Activated CD8-positive, alpha-beta T cell treated with anti-CD3 and anti-CD28 coated beads, Interleukin-2, amount 10 ng/mL, durations not matched to agents 7 days and 5 days (primary cell): Measurements from ENCODE around the gene LTB4R. TPM values are rescaled to one million over a fixed set of nuclear protein-coding genes. Genes with fewer than 3 reads are reported as not detected.

Experiments used
- ATAC-seq: fragments of 150-1000 bp; cut with Tn5 transposase; one replicate; pipeline ENCODE4 v1.10.0; 2021; ENCODE audit warnings: moderate library complexity
- CTCF ChIA-PET: fragments of 350-600 bp; sonication (Branson Sonifier 250); formaldehyde crosslinking; loops from one replicate; lab custom pipeline; 2021; ENCODE audit warnings: antibody characterized with exemption; lab: Charles Lee
- POLR2A ChIA-PET: fragments of 350-600 bp; sonication (Branson Sonifier 250); formaldehyde crosslinking; loops from one replicate; lab custom pipeline; 2021; ENCODE audit warnings: antibody characterized with exemption; lab: Charles Lee
- DNase-seq: peaks from one replicate; pipeline ENCODE4 v3.0.0-alpha.2; 2020
- H3K27ac Mint-ChIP-seq: one replicate; pipeline ENCODE4 v1.8.0; 2021; ENCODE audit warnings: mild to moderate bottlenecking, mixed read lengths
- H3K27me3 Mint-ChIP-seq: one replicate; pipeline ENCODE4 v1.8.0; 2021; ENCODE audit warnings: low read depth, mixed read lengths
- H3K36me3 Mint-ChIP-seq: one replicate; pipeline ENCODE4 v1.8.0; 2021; ENCODE audit warnings: low read depth, mixed read lengths
- H3K4me1 Mint-ChIP-seq: one replicate; pipeline ENCODE4 v1.8.0; 2021; ENCODE audit warnings: low read depth, mixed read lengths
- H3K4me3 Mint-ChIP-seq: one replicate; pipeline ENCODE4 v1.8.0; 2021; ENCODE audit warnings: mild to moderate bottlenecking, mixed read lengths
- H3K9me3 Mint-ChIP-seq: one replicate; pipeline ENCODE4 v1.8.0; 2022; ENCODE audit warnings: mixed read lengths; ENCODE audit not compliant: insufficient read depth
- total RNA-seq, 2 experiments: library from RNA; stranded (reverse); gene quantifications; one replicate each; pipeline ENCODE4 v1.2.3, GENCODE V29; 2021

The LTB4R gene
- total RNA-seq, 2 experiments from 2014 or later = 26.9 to 28.0 TPM

- peaks cover 57% of the 10 kb centered on the region for H3K36me3 Mint-ChIP-seq
- ATAC-seq (no peak), DNase-seq (no peak)
- H3K4me3 Mint-ChIP-seq = peak overlapping the region; percentile 91
- H3K27me3 Mint-ChIP-seq = no peaks in the 10 kb centered on the region
- peaks cover 53% of the 10 kb centered on the region for H3K4me1 Mint-ChIP-seq
- H3K9me3 Mint-ChIP-seq = no peaks in the 10 kb centered on the region
- peak overlapping the region; percentile 91 for H3K27ac Mint-ChIP-seq
- ChIA-PET CTCF (interaction anchor here (1.0 to 26.4 kb wide), 12 partner anchors 9 to 210 kb away, joined by 3 to 801 read pairs (median 10); partner anchors contain the start of genes CHMP4A, CIDEB, GMPR2 and KHNYN), POLR2A (interaction anchor here (0.7 to 7.0 kb wide), 16 partner anchors 8 to 185 kb away, joined by 3 to 73 read pairs (median 5); partner anchors contain the start of genes CHMP4A, CIDEB, GMPR2 and LTB4R)
Measured at GRCh38 chr14:24300326-24300980, 10.8 kb upstream of the LTB4R start.

DNA sequence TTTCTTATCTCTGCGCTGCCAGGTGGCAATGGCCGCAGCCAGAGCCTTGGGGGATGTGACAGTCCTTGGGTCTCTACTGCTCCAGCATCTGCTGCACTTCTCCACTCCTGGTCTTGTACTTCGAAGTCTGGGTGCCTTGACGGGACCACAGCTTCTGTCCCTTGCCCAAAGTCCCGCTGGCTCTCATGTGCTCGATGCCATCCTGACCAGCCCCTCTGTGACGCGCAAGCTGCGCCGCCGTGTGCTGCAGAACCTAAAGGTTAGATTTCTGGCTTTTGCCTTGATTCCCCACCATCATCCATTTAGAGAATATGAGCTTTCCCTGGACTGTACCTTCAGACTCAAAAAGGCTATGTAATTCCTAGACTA, 7.3 kb upstream of the LTB4R start:
- Mint-ChIP-seq H3K4me3 (no peak overlapping the region), H3K4me1 (peaks cover 48% of the 10 kb centered on the region), H3K36me3 (peaks cover 79% of the 10 kb centered on the region), H3K27ac (no peak overlapping the region), H3K27me3 (no peaks in the 10 kb centered on the region), H3K9me3 (no peaks in the 10 kb centered on the region)
- DNase-seq (no peak), ATAC-seq (no peak)
- ChIA-PET POLR2A (interaction anchor here (1.4 kb wide), 1 partner anchor 33 kb away, joined by 3 read pairs; no protein-coding TSS in a partner anchor), CTCF (interaction anchor here (0.9 to 26.4 kb wide), 4 partner anchors 29 to 127 kb away, joined by 3 to 801 read pairs (median 17); partner anchors contain the start of genes GMPR2, NEDD8 and TINF2)

DNA sequence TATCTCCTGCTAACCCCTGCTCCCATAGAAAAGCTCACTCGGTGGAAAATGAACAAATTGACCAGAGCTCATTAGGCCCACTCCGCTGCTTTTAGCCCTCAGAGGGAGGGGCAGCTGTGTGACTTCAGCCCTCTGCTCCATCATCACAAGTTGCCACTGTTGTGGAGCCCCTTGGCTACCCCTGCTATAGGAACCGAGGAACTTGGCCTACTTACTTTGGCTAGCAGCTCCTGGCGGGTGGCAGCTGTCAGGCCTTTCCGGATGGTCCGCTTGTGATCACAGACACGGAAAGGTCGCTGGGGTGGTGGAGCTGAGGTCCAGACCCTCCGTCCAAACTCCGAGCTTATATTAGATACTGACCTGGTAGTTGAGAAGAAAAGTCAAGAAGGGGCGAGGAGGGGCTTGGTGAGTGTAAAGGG, 4.1 kb upstream of the LTB4R start:
- Mint-ChIP-seq H3K36me3 (peaks cover 81% of the 10 kb centered on the region), H3K9me3 (no peaks in the 10 kb centered on the region), H3K4me3 (no peak overlapping the region), H3K27ac (peak overlapping the region; percentile 31), H3K4me1 (peaks cover 47% of the 10 kb centered on the region), H3K27me3 (no peaks in the 10 kb centered on the region)
- DNase-seq = no peak
- ChIA-PET CTCF (interaction anchor here (1.0 to 26.4 kb wide), 22 partner anchors 8 to 249 kb away, joined by 3 to 801 read pairs (median 16); partner anchors contain the start of genes ADCY4, CBLN3, CHMP4A and DCAF11), POLR2A (interaction anchor here (0.6 to 1.7 kb wide), 3 partner anchors 65 to 129 kb away, joined by 3 to 5 read pairs (median 3); partner anchors contain the start of genes CHMP4A and TINF2)
- ATAC-seq = no peak

GRCh38 chr14:24307575-24308341, 3.5 kb upstream of the LTB4R start, which contains the start of gene CIDEB:
Gene CIDEB (minus strand): TSS chr14:24307977. CDS start chr14:24307858, 119 bp downstream.
- no peak within 1 kb of the TSS for H3K4me3 Mint-ChIP-seq
- no peaks in the 10 kb centered on the region for H3K9me3 Mint-ChIP-seq
- DNase-seq = peak; percentile 69
- CTCF ChIA-PET = interaction anchor here (0.7 to 26.4 kb wide), 47 partner anchors 8 to 249 kb away, joined by 3 to 801 read pairs (median 5); partner anchors contain the start of genes ADCY4, CBLN3, CHMP4A and DCAF11
- peaks cover 53% of the 10 kb centered on the region for H3K4me1 Mint-ChIP-seq
- H3K36me3 Mint-ChIP-seq = peaks cover 78% of the 10 kb centered on the region
- H3K27me3 Mint-ChIP-seq = no peaks in the 10 kb centered on the region
- POLR2A ChIA-PET = interaction anchor here (0.6 to 2.4 kb wide), 8 partner anchors 8 to 167 kb away, joined by 3 to 12 read pairs (median 4); partner anchors contain the start of genes CBLN3, CHMP4A, DHRS1 and KHNYN
- ATAC-seq = no peak
- H3K27ac Mint-ChIP-seq = peak within 1 kb of the TSS; percentile 31

DNA sequence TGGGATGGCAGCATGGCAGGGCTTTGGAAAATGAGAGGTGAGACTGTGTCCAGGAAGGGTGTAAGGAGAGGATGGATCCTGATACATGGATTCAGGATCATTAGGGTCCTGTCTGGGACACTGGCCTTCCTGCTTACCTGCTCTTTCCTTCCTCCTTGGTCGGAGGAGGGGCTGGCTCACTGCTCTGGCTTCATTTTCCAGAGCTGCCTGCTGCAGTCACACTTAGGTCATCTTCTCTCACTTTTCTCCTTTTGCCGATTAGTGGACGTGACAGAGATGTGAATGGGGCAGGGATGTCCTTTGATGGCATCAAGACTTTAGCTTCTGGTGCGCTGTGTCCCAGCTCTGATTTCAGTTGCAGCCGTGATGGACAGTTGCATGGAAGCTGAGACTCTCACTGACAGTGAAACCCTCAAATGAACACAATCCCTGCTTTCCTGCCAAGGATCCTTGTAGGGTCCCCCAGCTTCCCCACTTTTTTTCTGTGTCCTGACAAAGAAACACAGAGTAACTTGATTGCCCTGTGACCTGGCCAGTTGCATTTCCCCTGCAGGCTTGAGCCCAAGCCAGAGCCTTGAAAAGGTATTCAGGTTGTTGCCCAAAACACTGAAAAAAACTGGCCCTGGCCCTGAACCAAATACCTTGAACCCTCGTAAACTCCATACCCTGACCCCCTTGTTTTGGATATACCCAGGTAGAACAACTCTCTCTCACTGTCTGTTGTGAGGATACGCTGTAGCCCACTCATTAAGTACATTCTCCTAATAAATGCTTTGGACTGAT, 2.8 kb upstream of the LTB4R start:
- H3K4me1 Mint-ChIP-seq = peaks cover 61% of the 10 kb centered on the region
- no peaks in the 10 kb centered on the region for H3K9me3 Mint-ChIP-seq
- DNase-seq (no peak), ATAC-seq (no peak)
- peaks cover 78% of the 10 kb centered on the region for H3K36me3 Mint-ChIP-seq
- POLR2A ChIA-PET = interaction anchor here (0.6 to 2.4 kb wide), 7 partner anchors 9 to 168 kb away, joined by 3 to 12 read pairs (median 5); partner anchors contain the start of genes CBLN3, CHMP4A, DHRS1 and KHNYN
- no peaks in the 10 kb centered on the region for H3K27me3 Mint-ChIP-seq
- peak overlapping the region; percentile 22 for H3K27ac Mint-ChIP-seq
- no peak overlapping the region for H3K4me3 Mint-ChIP-seq
- CTCF ChIA-PET = interaction anchor here (0.7 to 26.4 kb wide), 47 partner anchors 9 to 353 kb away, joined by 3 to 801 read pairs (median 5); partner anchors contain the start of genes ADCY4, CBLN3, CHMP4A and DCAF11

GRCh38 chr14:24309538-24310264, 1.6 kb upstream of the LTB4R start, which contains the start of gene LTB4R2:
Gene LTB4R2 (plus strand): TSS chr14:24310140. CDS start chr14:24310665, 525 bp downstream.
- ChIA-PET CTCF (interaction anchor here (0.8 to 26.4 kb wide), 20 partner anchors 10 to 192 kb away, joined by 3 to 801 read pairs (median 12); partner anchors contain the start of genes ADCY4, CBLN3, DHRS1 and GMPR2), POLR2A (interaction anchor here (0.7 to 4.4 kb wide), 12 partner anchors 9 to 174 kb away, joined by 3 to 23 read pairs (median 4); partner anchors contain the start of genes CBLN3, CHMP4A, DHRS1 and IRF9)
- Mint-ChIP-seq H3K4me3 (peak within 1 kb of the TSS; percentile 72), H3K27me3 (no peaks in the 10 kb centered on the region), H3K9me3 (no peaks in the 10 kb centered on the region), H3K4me1 (peaks cover 73% of the 10 kb centered on the region), H3K36me3 (peaks cover 79% of the 10 kb centered on the region), H3K27ac (peak within 1 kb of the TSS; percentile 94)
- ATAC-seq (no peak), DNase-seq (no peak)

- H3K4me3 Mint-ChIP-seq = peak overlapping the region; percentile 72
Measured at GRCh38 chr14:24310265-24310645, 1.0 kb upstream of the LTB4R start.

DNA sequence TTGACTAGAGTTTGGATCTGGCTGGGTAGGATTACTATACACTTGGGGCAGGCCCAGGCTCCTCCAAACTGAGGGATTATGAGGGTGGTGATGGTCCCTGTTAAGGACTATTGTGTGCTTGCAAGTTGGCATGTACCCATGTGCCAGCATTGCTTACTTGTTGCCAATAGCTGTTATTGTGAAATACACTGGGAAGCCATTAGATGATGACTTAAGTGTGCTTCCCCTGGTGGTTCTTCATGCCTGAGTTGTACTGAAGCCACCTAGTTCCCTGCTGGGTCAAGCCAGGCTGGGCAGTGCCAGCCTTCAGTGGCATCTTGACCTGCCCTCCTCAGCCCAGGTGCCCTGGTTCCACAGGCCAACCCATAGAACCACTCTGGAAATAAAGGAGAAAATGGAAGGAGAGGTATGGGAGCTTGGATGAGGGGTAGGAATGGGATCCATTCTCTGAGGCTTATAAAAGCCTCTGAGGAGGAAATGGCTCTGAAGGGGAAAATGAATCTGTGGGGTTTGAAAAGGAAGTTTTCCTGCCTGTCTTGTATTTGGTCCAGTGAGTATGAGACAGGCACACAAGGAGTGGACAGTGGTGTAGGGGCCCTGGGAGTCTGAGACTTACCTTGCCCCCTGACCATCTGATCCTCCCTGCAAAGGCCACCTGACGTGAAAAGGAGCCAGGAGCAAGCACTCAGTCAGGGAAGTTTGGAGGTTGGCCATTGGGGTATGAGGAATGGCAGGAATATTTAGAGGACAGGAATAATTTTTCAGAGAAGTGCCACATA, 724 bp downstream of the LTB4R start:
- CTCF ChIA-PET = interaction anchor here (0.9 to 26.4 kb wide), 10 partner anchors 10 to 175 kb away, joined by 3 to 801 read pairs (median 72); partner anchors contain the start of genes ADCY4, CBLN3, DHRS1 and GMPR2
- Mint-ChIP-seq H3K27me3 (no peaks in the 10 kb centered on the region), H3K36me3 (peaks cover 65% of the 10 kb centered on the region), H3K27ac (peak overlapping the region; percentile 94), H3K4me3 (peak overlapping the region; percentile 72), H3K9me3 (no peaks in the 10 kb centered on the region), H3K4me1 (peaks cover 85% of the 10 kb centered on the region)
- DNase-seq (no peak), ATAC-seq (no peak)
- POLR2A ChIA-PET = interaction anchor here (0.6 to 4.4 kb wide), 9 partner anchors 9 to 231 kb away, joined by 3 to 23 read pairs (median 4); partner anchors contain the start of genes CBLN3, DHRS1, KHNYN and NOP9

More at GRCh38 chr14:24310265-24310645, 1.0 kb upstream of the LTB4R start:
- no peak for DNase-seq
- peaks cover 76% of the 10 kb centered on the region for H3K36me3 Mint-ChIP-seq
- peak overlapping the region; percentile 94 for H3K27ac Mint-ChIP-seq
- H3K27me3 Mint-ChIP-seq = no peaks in the 10 kb centered on the region
- H3K9me3 Mint-ChIP-seq = no peaks in the 10 kb centered on the region
- CTCF ChIA-PET = interaction anchor here (0.8 to 26.4 kb wide), 14 partner anchors 11 to 149 kb away, joined by 3 to 801 read pairs (median 30); partner anchors contain the start of genes ADCY4, CBLN3, DHRS1 and GMPR2
- POLR2A ChIA-PET = interaction anchor here (0.6 to 4.4 kb wide), 13 partner anchors 8 to 174 kb away, joined by 3 to 23 read pairs (median 4); partner anchors contain the start of genes CBLN3, CHMP4A, DHRS1 and IRF9
- no peak for ATAC-seq
- H3K4me1 Mint-ChIP-seq = peaks cover 78% of the 10 kb centered on the region
